Upper lobe of right lung (tissue), 1 donor: ENCODE measurements around the gene LRRC27. TPM values are rescaled to one million over a fixed set of nuclear protein-coding genes. Genes with fewer than 3 reads are reported as not detected.

ENCODE experiments used
- ATAC-seq: fragments of 200-7000 bp; cut with Tn5 transposase; one replicate; pipeline ENCODE4 v1.9.1; 2020; ENCODE audit warnings: mild to moderate bottlenecking, moderate library complexity
- DNase-seq: peaks from one replicate; pipeline ENCODE4 v3.0.0-alpha.2; 2020
- H3K27ac ChIP-seq: fragments of 200-600 bp; one replicate; pipeline ENCODE4 v1.8.0; 2022
- H3K27me3 ChIP-seq: fragments of 200-600 bp; one replicate; pipeline ENCODE4 v1.8.0; 2022; ENCODE audit warnings: mild to moderate bottlenecking
- H3K36me3 ChIP-seq: fragments of 200-600 bp; one replicate; pipeline ENCODE4 v1.8.0; 2022
- H3K4me1 ChIP-seq: fragments of 200-600 bp; one replicate; pipeline ENCODE4 v1.8.0; 2022
- H3K4me3 ChIP-seq: fragments of 200-600 bp; one replicate; pipeline ENCODE4 v1.8.0; 2022; ENCODE audit warnings: mild to moderate bottlenecking
- H3K9me3 ChIP-seq: fragments of 200-600 bp; one replicate; pipeline ENCODE4 v1.8.0; 2022
- intact Hi-C: fragments of 100-400 bp; cut with DNase I; formaldehyde crosslinking; loops from one replicate; pipeline ENCODE4 v1.11.0; 2022
- total RNA-seq: library from RNA; stranded (reverse); fragmentation: NEBNext Ultra II Directional; extraction: Animal tissue kit (Norgen Biotek cat#: 25700); gene quantifications from one replicate; pipeline ENCODE4 v1.2.1, GENCODE V29; 2021
- TF ChIP-seq, protein P1 (sequence below): fragments of 200-600 bp; IDR thresholded peaks from one replicate; pipeline ENCODE4 v1.8.0; 2022; ENCODE audit warnings: antibody characterized with exemption
- donor health status: DM: no; HTN: yes; CAD: no; lungs with severe emphysema.

Gene LRRC27
- total RNA-seq, 1 donor from 2014 or later, result 6.3 TPM

DNA sequence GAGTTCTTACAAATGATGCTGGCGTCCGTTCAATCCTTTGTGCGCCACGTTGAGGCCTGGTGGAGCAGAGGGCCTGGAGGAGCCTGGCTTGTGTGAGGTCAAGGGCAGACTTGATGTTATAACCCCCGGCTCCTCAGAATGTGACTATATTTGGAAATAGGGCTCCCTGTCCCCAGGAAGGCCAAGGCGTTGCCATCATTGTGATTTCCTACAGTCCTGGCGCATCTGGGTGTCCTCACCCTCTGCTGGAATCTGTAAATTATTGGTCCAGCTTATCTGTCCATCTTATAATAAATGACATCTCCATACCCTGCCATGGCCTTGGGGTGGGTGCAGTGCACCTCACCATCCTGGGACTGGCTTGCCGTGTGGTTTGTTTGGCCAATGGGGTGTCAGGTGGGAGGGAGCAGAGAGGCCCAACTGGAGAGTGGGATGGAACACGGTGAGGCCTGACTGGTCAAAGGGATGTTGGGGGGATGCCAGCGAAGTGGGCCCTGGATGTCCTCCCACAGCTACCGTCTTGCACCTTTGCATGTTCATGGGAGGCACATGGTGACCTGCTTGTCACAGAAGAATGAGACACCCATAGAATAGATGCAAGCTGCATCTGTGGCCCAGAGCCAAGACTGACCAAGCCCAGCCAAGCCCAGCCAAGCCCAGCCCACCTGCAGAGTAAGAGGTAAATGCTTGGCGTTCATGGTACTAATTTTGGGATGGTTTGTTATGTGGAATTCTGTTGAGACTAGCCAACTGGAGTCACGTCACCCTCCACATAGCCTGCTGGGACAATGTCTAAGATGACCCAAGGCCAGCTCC is 11.1 kb upstream of the LRRC27 start:
- intact Hi-C loops, result no loop called here
- Histone ChIP-seq H3K27ac (no peak overlapping the region), H3K27me3 (no peaks in the 10 kb centered on the region), H3K4me3 (no peak overlapping the region), H3K36me3 (no peaks in the 10 kb centered on the region), H3K4me1 (no peaks in the 10 kb centered on the region), H3K9me3 (no peaks in the 10 kb centered on the region)
- DNase-seq (no peak), ATAC-seq (no peak)
- TF ChIP-seq, protein P1, sequence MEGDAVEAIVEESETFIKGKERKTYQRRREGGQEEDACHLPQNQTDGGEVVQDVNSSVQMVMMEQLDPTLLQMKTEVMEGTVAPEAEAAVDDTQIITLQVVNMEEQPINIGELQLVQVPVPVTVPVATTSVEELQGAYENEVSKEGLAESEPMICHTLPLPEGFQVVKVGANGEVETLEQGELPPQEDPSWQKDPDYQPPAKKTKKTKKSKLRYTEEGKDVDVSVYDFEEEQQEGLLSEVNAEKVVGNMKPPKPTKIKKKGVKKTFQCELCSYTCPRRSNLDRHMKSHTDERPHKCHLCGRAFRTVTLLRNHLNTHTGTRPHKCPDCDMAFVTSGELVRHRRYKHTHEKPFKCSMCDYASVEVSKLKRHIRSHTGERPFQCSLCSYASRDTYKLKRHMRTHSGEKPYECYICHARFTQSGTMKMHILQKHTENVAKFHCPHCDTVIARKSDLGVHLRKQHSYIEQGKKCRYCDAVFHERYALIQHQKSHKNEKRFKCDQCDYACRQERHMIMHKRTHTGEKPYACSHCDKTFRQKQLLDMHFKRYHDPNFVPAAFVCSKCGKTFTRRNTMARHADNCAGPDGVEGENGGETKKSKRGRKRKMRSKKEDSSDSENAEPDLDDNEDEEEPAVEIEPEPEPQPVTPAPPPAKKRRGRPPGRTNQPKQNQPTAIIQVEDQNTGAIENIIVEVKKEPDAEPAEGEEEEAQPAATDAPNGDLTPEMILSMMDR, result no peak

DNA sequence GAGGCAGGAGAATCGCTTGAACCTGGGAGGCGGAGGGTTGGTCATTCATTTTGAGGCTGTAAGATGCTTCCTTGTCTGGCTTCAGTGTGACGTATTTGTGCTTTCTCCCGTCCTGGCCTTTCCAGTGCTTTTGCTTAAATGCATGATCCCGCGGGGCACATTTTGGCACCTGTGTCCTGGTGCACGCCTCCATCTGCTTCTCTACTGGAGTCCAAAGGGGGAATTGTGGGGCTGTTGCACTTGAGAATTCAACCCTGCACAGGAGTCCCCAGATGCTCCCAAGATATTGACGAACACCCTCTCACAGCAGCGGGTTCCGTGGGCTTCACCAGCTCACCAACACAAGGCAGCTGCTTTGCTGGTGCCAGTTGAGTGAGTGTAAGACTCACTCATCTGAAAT is 10.3 kb upstream of the LRRC27 start:
- intact Hi-C loops, result no loop called here
- TF ChIP-seq, protein P1, result no peak
- Histone ChIP-seq H3K36me3 (no peaks in the 10 kb centered on the region), H3K4me1 (no peaks in the 10 kb centered on the region), H3K9me3 (no peaks in the 10 kb centered on the region), H3K27me3 (no peaks in the 10 kb centered on the region), H3K4me3 (no peak overlapping the region), H3K27ac (no peak overlapping the region)
- DNase-seq (peak; percentile 40), ATAC-seq (no peak)

DNA sequence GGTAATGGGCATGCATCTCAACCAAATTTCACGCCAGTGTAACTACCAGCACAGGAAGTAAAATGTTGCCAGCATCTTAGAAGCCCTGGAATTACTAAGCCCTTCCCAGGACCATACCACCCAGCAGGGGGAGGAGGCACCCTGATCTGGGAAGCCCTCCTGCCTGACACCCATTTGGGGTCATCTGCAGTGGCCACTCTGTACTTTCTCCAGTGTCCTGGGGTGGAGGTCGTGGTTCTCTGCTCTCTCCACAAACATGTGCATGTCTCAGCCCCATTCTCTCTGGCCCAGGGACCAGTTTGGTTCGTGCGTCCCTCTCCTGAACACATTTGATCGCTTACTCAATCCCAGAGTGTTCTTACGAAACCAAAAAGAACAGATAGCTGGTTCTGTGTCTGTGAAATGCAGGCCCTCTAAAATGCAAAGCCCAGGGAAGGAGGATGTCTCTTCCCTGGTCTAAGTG is 9.4 kb upstream of the LRRC27 start:
- H3K4me3 ChIP-seq, result no peak overlapping the region
- TF ChIP-seq, protein P1, result no peak
- H3K9me3 ChIP-seq, result no peaks in the 10 kb centered on the region
- intact Hi-C loops, result no loop called here
- no peaks in the 10 kb centered on the region for H3K27me3 ChIP-seq
- H3K36me3 ChIP-seq, result no peaks in the 10 kb centered on the region
- H3K27ac ChIP-seq, result peak overlapping the region; percentile 47
- H3K4me1 ChIP-seq, result no peaks in the 10 kb centered on the region
- DNase-seq (no peak), ATAC-seq (peak; percentile 71)

DNA sequence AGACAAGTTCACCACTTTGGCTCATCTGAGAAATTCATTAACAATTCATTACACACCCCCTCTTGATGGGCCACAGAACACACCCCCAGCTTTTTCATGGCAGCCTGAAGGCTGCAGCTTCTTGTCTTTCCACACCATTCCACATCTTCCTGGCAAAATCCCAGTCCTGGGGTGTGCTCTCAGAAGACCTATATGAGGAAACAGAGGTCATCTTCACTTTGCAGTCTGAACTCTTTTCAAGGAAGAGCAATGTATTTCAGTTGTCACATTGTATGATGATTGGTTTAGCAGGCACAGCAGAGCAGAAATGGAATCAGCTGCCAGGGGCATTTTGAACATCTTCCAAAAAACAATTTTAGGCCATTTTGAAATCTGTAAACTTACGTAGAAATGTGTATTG is 7.8 kb upstream of the LRRC27 start:
- TF ChIP-seq, protein P1, result no peak

DNA sequence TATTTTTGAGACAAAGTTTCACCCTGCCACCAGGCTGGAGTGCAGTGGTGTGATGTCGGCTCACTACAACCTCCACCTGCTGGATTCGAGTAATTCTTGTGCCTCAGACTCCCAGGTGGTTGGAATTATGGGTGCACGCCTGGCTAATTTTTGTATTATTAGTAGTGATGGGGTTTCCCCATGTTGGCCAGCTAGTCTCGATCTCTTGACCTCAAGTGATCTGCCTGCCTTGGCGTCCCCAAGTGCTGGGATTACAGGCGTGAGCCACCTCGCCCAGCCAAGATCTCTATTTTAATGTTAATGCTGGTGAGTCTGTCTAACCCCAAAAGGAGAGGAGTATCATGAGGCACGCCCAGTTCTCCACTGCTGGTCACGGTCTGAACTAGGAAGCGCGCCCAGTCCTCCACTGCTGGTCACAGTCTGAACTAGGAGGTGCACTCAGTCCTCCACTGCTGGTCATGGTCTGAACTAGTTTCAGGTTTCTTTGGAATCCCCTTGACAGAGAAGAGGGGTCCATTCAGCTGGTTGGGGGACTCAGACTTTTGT is 5.6 kb upstream of the LRRC27 start:
- no peaks in the 10 kb centered on the region for H3K36me3 ChIP-seq
- peaks cover 14% of the 10 kb centered on the region for H3K4me1 ChIP-seq
- no peak for ATAC-seq
- no peak for DNase-seq
- TF ChIP-seq, protein P1, result no peak
- H3K27ac ChIP-seq, result no peak overlapping the region
- intact Hi-C loops, result no loop called here
- H3K9me3 ChIP-seq, result no peaks in the 10 kb centered on the region
- H3K27me3 ChIP-seq, result no peaks in the 10 kb centered on the region
- no peak overlapping the region for H3K4me3 ChIP-seq

More for the DNA sequence above, 7.8 kb upstream of the LRRC27 start:
- Histone ChIP-seq H3K4me1 (peaks cover 3% of the 10 kb centered on the region), H3K36me3 (no peaks in the 10 kb centered on the region), H3K27me3 (no peaks in the 10 kb centered on the region), H3K9me3 (no peaks in the 10 kb centered on the region), H3K27ac (no peak overlapping the region), H3K4me3 (no peak overlapping the region)
- DNase-seq (no peak), ATAC-seq (no peak)
- intact Hi-C loops, result no loop called here
